HepG2 (cell line): ENCODE measurements around the gene MDFI. TPM values are rescaled to one million over a fixed set of nuclear protein-coding genes. Genes with fewer than 3 reads are reported as not detected.

Source experiments
- BCL6 ChIP-seq: IDR thresholded peaks from 2 replicates; pipeline ENCODE4 v1.6.1; 2016; ENCODE audit warnings: missing genetic modification reagents, missing compliant biosample characterization
- ETV5 ChIP-seq: IDR thresholded peaks from 2 replicates; pipeline ENCODE4 v1.6.1; 2018; ENCODE audit warnings: missing biosample characterization, missing genetic modification reagents, inconsistent platforms, borderline replicate concordance
- KAT8 ChIP-seq: IDR thresholded peaks from 2 replicates; pipeline ENCODE4 v1.6.1; 2016; ENCODE audit warnings: missing genetic modification reagents, missing compliant biosample characterization
- MATR3 ChIP-seq: sonication (generic); formaldehyde crosslinking; IDR thresholded peaks from 2 replicates; pipeline ENCODE4 v1.4.0; 2020; ENCODE audit warnings: missing genetic modification reagents
- MEIS2 ChIP-seq: sonication (generic); formaldehyde crosslinking; IDR thresholded peaks from 2 replicates; pipeline ENCODE4 v1.9.0; 2021; ENCODE audit warnings: mild to moderate bottlenecking, missing genetic modification reagents
- NONO ChIP-seq, 2 experiments: fragments of 450-650 bp in 1 of 2; sonication (generic) in 1 of 2; formaldehyde crosslinking in 1 of 2; IDR thresholded peaks in 1 of 2; conservative IDR thresholded peaks in 1 of 2; 2 replicates each; pipeline versions ENCODE4 v1.6.1 to v1.8.0; 2017 to 2022; ENCODE audit warnings: mild to moderate bottlenecking in 1 of 2, missing genetic modification reagents in 1 of 2, moderate library complexity in 1 of 2
- SP140L ChIP-seq: sonication (generic); formaldehyde crosslinking; IDR thresholded peaks from 2 replicates; pipeline ENCODE4 v1.4.0; 2020; ENCODE audit warnings: missing genetic modification reagents, borderline replicate concordance
- SP5 ChIP-seq: IDR thresholded peaks from 2 replicates; pipeline ENCODE4 v1.6.1; 2016; ENCODE audit warnings: low read depth, borderline replicate concordance
- ZNF264 ChIP-seq: sonication (generic); formaldehyde crosslinking; IDR thresholded peaks from 2 replicates; pipeline ENCODE4 v1.4.0; 2020; ENCODE audit warnings: missing genetic modification reagents
- ZNF282 ChIP-seq: fragments of 450-650 bp; IDR thresholded peaks from 2 replicates; pipeline ENCODE4 v1.6.1; 2018; ENCODE audit not compliant: partially characterized antibody
- ZSCAN30 ChIP-seq: sonication (generic); formaldehyde crosslinking; IDR thresholded peaks from 2 replicates; pipeline ENCODE4 v1.5.0; 2020; ENCODE audit warnings: mild to moderate bottlenecking, missing genetic modification reagents
- polyA plus RNA-seq, 8 experiments: library from polyadenylated mRNA; depleted of rRNA in 3 of 8; stranded (reverse) in 7 of 8; unstranded in 1 of 8; fragments of >200 nt; fragmentation: Illumina TruSeq in 4 of 8; extraction: Trizol in 4 of 8; gene quantifications; 2 replicates each; pipeline versions ENCODE4 v1.2.1 to v1.2.3, GENCODE V29; 2011 to 2016; ENCODE audit warnings: low read depth in 4 of 8, missing spikeins in 1 of 8, mixed read lengths in 1 of 8; ENCODE audit not compliant: insufficient read depth in 1 of 8
- total RNA-seq, 5 experiments: library from RNA; depleted of rRNA; stranded (reverse); fragments of >200 nt; fragmentation: Illumina TruSeq; extraction: Trizol; gene quantifications; 2 replicates each; pipeline ENCODE4 v1.2.3, GENCODE V29; 2016; ENCODE audit warnings: low read depth in 1 of 5
- TF ChIP-seq, protein P1 (sequence below): sonication (generic); formaldehyde crosslinking; IDR thresholded peaks from 2 replicates; pipeline ENCODE4 v1.5.0; 2020; ENCODE audit warnings: mild to moderate bottlenecking, missing genetic modification reagents, borderline replicate concordance
- TF ChIP-seq, protein P2 (sequence below): sonication (generic); formaldehyde crosslinking; IDR thresholded peaks from 2 replicates; pipeline ENCODE4 v1.4.0; 2020; ENCODE audit warnings: mild to moderate bottlenecking, missing genetic modification reagents
- TF ChIP-seq, protein P3 (sequence below): sonication (generic); formaldehyde crosslinking; IDR thresholded peaks from 2 replicates; pipeline ENCODE4 v1.8.1; 2023; ENCODE audit warnings: mild to moderate bottlenecking, missing genetic modification reagents, borderline replicate concordance
- TF ChIP-seq, protein P4 (sequence below): IDR thresholded peaks from 2 replicates; pipeline ENCODE4 v1.6.1; 2016; ENCODE audit warnings: mild to moderate bottlenecking, missing biosample characterization, missing genetic modification reagents
- TF ChIP-seq, protein P5 (sequence below): sonication (generic); formaldehyde crosslinking; IDR thresholded peaks from 2 replicates; pipeline ENCODE4 v1.5.0; 2020; ENCODE audit warnings: missing genetic modification reagents, mild to moderate bottlenecking, borderline replicate concordance

Gene MDFI
- total and polyA plus RNA-seq, 2 of the 13 experiments (the other 11 are each of a cell fraction or from before 2014, with no cell fraction given), result 0.28 TPM; not detected in 1

DNA sequence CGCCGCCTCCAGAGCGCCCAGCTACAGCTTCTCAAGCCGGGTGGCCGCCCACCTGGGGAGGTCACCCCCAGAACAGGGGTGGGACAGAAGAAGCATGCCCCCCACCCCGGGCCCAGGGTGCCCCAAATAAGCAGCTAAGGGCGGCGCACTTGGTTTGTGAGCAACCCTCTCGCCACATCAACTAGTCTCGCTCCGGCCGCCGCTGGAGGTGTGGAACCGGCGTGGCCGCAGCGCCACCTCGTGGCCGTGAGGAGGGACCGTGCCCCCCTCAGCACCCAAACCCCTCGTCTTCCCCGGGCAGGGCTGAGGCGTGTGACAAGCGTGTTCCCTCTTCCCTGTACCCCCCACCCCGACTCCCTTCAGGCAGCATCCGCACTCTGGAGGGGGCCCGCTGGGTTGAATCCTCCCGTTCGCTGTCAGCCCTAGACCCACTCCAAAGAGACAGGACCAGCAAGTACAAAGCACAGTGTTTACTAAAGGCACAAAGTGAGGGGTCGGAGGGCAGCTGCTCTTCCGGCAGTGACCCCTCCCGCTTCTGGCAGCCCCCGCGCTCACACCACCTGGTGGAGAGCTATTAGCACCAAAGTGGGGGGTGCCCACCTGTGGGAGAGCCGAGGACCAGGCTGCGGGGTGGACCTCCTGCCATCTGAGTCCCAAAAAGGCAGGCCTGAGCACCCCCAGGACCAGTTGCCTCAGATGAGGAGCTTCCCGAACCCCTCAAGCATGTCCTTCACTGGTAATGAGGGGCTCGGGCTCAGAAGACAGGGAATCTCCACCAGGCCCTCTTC is 45.4 kb downstream of the MDFI start (continued):
- TF ChIP-seq, protein P1, sequence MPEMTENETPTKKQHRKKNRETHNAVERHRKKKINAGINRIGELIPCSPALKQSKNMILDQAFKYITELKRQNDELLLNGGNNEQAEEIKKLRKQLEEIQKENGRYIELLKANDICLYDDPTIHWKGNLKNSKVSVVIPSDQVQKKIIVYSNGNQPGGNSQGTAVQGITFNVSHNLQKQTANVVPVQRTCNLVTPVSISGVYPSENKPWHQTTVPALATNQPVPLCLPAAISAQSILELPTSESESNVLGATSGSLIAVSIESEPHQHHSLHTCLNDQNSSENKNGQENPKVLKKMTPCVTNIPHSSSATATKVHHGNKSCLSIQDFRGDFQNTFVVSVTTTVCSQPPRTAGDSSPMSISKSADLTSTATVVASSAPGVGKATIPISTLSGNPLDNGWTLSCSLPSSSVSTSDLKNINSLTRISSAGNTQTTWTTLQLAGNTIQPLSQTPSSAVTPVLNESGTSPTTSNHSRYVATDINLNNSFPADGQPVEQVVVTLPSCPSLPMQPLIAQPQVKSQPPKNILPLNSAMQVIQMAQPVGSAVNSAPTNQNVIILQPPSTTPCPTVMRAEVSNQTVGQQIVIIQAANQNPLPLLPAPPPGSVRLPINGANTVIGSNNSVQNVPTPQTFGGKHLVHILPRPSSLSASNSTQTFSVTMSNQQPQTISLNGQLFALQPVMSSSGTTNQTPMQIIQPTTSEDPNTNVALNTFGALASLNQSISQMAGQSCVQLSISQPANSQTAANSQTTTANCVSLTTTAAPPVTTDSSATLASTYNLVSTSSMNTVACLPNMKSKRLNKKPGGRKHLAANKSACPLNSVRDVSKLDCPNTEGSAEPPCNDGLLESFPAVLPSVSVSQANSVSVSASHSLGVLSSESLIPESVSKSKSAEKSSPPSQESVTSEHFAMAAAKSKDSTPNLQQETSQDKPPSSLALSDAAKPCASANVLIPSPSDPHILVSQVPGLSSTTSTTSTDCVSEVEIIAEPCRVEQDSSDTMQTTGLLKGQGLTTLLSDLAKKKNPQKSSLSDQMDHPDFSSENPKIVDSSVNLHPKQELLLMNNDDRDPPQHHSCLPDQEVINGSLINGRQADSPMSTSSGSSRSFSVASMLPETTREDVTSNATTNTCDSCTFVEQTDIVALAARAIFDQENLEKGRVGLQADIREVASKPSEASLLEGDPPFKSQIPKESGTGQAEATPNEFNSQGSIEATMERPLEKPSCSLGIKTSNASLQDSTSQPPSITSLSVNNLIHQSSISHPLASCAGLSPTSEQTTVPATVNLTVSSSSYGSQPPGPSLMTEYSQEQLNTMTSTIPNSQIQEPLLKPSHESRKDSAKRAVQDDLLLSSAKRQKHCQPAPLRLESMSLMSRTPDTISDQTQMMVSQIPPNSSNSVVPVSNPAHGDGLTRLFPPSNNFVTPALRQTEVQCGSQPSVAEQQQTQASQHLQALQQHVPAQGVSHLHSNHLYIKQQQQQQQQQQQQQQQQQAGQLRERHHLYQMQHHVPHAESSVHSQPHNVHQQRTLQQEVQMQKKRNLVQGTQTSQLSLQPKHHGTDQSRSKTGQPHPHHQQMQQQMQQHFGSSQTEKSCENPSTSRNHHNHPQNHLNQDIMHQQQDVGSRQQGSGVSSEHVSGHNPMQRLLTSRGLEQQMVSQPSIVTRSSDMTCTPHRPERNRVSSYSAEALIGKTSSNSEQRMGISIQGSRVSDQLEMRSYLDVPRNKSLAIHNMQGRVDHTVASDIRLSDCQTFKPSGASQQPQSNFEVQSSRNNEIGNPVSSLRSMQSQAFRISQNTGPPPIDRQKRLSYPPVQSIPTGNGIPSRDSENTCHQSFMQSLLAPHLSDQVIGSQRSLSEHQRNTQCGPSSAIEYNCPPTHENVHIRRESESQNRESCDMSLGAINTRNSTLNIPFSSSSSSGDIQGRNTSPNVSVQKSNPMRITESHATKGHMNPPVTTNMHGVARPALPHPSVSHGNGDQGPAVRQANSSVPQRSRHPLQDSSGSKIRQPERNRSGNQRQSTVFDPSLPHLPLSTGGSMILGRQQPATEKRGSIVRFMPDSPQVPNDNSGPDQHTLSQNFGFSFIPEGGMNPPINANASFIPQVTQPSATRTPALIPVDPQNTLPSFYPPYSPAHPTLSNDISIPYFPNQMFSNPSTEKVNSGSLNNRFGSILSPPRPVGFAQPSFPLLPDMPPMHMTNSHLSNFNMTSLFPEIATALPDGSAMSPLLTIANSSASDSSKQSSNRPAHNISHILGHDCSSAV, result no peak
- TF ChIP-seq MEIS2 (CRISPR knock-in tag), result no peak
- peak; percentile 31; the same call in 1 of the 2 replicates for TF ChIP-seq BCL6
- TF ChIP-seq, protein P2, sequence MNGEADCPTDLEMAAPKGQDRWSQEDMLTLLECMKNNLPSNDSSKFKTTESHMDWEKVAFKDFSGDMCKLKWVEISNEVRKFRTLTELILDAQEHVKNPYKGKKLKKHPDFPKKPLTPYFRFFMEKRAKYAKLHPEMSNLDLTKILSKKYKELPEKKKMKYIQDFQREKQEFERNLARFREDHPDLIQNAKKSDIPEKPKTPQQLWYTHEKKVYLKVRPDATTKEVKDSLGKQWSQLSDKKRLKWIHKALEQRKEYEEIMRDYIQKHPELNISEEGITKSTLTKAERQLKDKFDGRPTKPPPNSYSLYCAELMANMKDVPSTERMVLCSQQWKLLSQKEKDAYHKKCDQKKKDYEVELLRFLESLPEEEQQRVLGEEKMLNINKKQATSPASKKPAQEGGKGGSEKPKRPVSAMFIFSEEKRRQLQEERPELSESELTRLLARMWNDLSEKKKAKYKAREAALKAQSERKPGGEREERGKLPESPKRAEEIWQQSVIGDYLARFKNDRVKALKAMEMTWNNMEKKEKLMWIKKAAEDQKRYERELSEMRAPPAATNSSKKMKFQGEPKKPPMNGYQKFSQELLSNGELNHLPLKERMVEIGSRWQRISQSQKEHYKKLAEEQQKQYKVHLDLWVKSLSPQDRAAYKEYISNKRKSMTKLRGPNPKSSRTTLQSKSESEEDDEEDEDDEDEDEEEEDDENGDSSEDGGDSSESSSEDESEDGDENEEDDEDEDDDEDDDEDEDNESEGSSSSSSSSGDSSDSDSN, result 0 out of 2 replicates have a peak, but pooled peaks have one; percentile 48
- peak; percentile 53 for TF ChIP-seq ETV5 (CRISPR knock-in tag)
- TF ChIP-seq ZSCAN30 (CRISPR knock-in tag), result no peak
- TF ChIP-seq, protein P3, sequence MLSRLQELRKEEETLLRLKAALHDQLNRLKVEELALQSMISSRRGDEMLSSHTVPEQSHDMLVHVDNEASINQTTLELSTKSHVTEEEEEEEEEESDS (CRISPR knock-in tag), result no peak
- TF ChIP-seq SP5 (CRISPR knock-in tag), result 0 out of 2 replicates have a peak, but pooled peaks have one; percentile 50
- TF ChIP-seq MATR3 (CRISPR knock-in tag), result no peak
- TF ChIP-seq SP140L (CRISPR knock-in tag), result no peak
- no peak for TF ChIP-seq ZNF282
- TF ChIP-seq NONO (IDR thresholded peaks at IDR 0.05), result no peak
- peak; percentile 89 for TF ChIP-seq NONO (CRISPR knock-in tag; conservative IDR thresholded peaks at IDR 0.05)
- TF ChIP-seq, protein P4, sequence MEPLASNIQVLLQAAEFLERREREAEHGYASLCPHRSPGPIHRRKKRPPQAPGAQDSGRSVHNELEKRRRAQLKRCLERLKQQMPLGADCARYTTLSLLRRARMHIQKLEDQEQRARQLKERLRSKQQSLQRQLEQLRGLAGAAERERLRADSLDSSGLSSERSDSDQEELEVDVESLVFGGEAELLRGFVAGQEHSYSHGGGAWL, result 0 out of 2 replicates have a peak, but pooled peaks have one; percentile 48
- TF ChIP-seq, protein P5, sequence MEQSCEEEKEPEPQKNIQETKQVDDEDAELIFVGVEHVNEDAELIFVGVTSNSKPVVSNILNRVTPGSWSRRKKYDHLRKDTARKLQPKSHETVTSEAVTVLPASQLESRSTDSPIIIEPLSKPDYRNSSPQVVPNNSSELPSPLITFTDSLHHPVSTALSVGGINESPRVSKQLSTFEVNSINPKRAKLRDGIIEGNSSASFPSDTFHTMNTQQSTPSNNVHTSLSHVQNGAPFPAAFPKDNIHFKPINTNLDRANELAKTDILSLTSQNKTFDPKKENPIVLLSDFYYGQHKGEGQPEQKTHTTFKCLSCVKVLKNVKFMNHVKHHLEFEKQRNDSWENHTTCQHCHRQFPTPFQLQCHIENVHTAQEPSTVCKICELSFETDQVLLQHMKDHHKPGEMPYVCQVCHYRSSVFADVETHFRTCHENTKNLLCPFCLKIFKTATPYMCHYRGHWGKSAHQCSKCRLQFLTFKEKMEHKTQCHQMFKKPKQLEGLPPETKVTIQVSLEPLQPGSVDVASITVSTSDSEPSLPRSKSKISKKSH (CRISPR knock-in tag), result peak; percentile 39; the same call in 1 of the 2 replicates
- TF ChIP-seq ZNF264 (CRISPR knock-in tag), result no peak
- TF ChIP-seq KAT8 (CRISPR knock-in tag), result peak; percentile 61
